Stomach (tissue), 4 donors: ENCODE results near the gene USP35.

Experiments
- POLR2A ChIP-seq, 4 donors: fragments of 450-650 bp; IDR thresholded peaks; one replicate each; pipeline ENCODE4 v1.6.1; 2016; ENCODE audit warnings: antibody characterized with exemption in 4 of 4, control low read depth in 2 of 4, mild to moderate bottlenecking in 1 of 4, moderate library complexity in 1 of 4
- TF ChIP-seq, protein P1 (sequence below), 7 experiments: fragments of 450-650 bp in 4 of 7; fragments of 200-600 bp in 3 of 7; sonication (generic) in 3 of 7; IDR thresholded peaks; one replicate each; pipeline ENCODE4 v1.5.1; 2016 to 2019; ENCODE audit warnings: antibody characterized with exemption in 7 of 7, control low read depth in 2 of 7, mild to moderate bottlenecking in 1 of 7

GRCh38 chr11:78226684-78227680, 38.3 kb downstream of the USP35 start:
- no peak for TF ChIP-seq POLR2A (IDR thresholded peaks at IDR 0.05)
- TF ChIP-seq, protein P1, sequence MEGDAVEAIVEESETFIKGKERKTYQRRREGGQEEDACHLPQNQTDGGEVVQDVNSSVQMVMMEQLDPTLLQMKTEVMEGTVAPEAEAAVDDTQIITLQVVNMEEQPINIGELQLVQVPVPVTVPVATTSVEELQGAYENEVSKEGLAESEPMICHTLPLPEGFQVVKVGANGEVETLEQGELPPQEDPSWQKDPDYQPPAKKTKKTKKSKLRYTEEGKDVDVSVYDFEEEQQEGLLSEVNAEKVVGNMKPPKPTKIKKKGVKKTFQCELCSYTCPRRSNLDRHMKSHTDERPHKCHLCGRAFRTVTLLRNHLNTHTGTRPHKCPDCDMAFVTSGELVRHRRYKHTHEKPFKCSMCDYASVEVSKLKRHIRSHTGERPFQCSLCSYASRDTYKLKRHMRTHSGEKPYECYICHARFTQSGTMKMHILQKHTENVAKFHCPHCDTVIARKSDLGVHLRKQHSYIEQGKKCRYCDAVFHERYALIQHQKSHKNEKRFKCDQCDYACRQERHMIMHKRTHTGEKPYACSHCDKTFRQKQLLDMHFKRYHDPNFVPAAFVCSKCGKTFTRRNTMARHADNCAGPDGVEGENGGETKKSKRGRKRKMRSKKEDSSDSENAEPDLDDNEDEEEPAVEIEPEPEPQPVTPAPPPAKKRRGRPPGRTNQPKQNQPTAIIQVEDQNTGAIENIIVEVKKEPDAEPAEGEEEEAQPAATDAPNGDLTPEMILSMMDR (IDR thresholded peaks at IDR 0.05): no peak
